Fibroblast of lung (primary cell): ENCODE data around the gene AKAP6. TPM values are rescaled to one million over a fixed set of nuclear protein-coding genes. Genes with fewer than 3 reads are reported as not detected.

Experiments used
- DNase-seq, 2 donors: peaks; one replicate each; pipeline versions ENCODE4 v3.0.0 to v3.0.0-alpha.2; 2010; ENCODE audit warnings: low read depth in 2 of 2
- H2AFZ ChIP-seq: 2 replicates; pipeline ENCODE4 v1.5.1; 2012; ENCODE audit warnings: low read length, control low read depth, inconsistent platforms
- H3K27ac ChIP-seq: 2 replicates; pipeline ENCODE4 v1.5.1; 2011; ENCODE audit warnings: low read length, control low read depth; ENCODE audit not compliant: insufficient read depth
- H3K27me3 ChIP-seq: 2 replicates; pipeline ENCODE4 v1.5.1; 2011; ENCODE audit warnings: mild to moderate bottlenecking, low read length; ENCODE audit not compliant: control insufficient read depth, insufficient read depth
- H3K36me3 ChIP-seq: 2 replicates; pipeline ENCODE4 v1.5.1; 2011; ENCODE audit warnings: low read length; ENCODE audit not compliant: control insufficient read depth, insufficient read depth
- H3K4me1 ChIP-seq: 2 replicates; pipeline ENCODE4 v1.5.1; 2011; ENCODE audit warnings: low read length; ENCODE audit not compliant: control insufficient read depth, insufficient read depth; ENCODE audit errors: extremely low read depth
- H3K4me2 ChIP-seq: 2 replicates; pipeline ENCODE4 v1.5.1; 2011; ENCODE audit warnings: low read length, control low read depth; ENCODE audit not compliant: insufficient read depth; ENCODE audit errors: extremely low read depth
- H3K4me3 ChIP-seq, 4 experiments: fragments of 200-600 bp in 1 of 4; sonication (generic) in 1 of 4; replicated peaks in 1 of 4; 2 replicates each; pipeline ENCODE4 v1.5.1; 2011 to 2016; ENCODE audit warnings: low read length in 4 of 4, low read depth in 3 of 4, mild to moderate bottlenecking in 3 of 4, control low read depth in 2 of 4, inconsistent platforms in 1 of 4, mixed read lengths in 1 of 4; ENCODE audit not compliant: insufficient read depth in 1 of 4; ENCODE audit errors: control extremely low read depth in 1 of 4
- H3K79me2 ChIP-seq: 2 replicates; pipeline ENCODE4 v1.5.1; 2012; ENCODE audit warnings: mild to moderate bottlenecking, low read length, inconsistent platforms; ENCODE audit not compliant: control insufficient read depth, insufficient read depth
- H3K9ac ChIP-seq: 2 replicates; pipeline ENCODE4 v1.5.1; 2011; ENCODE audit warnings: mild to moderate bottlenecking, low read length, control low read depth; ENCODE audit not compliant: insufficient read depth
- H3K9me3 ChIP-seq: 2 replicates; pipeline ENCODE4 v1.5.1; 2012; ENCODE audit warnings: low read depth, low read length; ENCODE audit not compliant: control insufficient read depth, insufficient read depth
- H4K20me1 ChIP-seq: 2 replicates; pipeline ENCODE4 v1.5.1; 2011; ENCODE audit warnings: low read length; ENCODE audit not compliant: control insufficient read depth, insufficient read depth; ENCODE audit errors: extremely low read depth
- CTCF ChIP-seq, 2 donors: IDR thresholded peaks in 1 of 2; conservative IDR thresholded peaks in 1 of 2; 1 replicate in 1 of 2; 2 replicates in 1 of 2; pipeline ENCODE4 v1.5.1; 2011 to 2012; ENCODE audit warnings: low read length in 2 of 2, control low read depth in 1 of 2, inconsistent platforms in 1 of 2, low read depth in 1 of 2, mild to moderate bottlenecking in 1 of 2
- EZH2 ChIP-seq: IDR thresholded peaks from 2 replicates; pipeline ENCODE4 v1.5.1; 2012; ENCODE audit warnings: low read length, control low read depth, mild to moderate bottlenecking; ENCODE audit errors: missing control alignments
- polyA plus RNA-seq, 2 donors: library from polyadenylated mRNA; depleted of rRNA in 1 of 2; stranded (reverse) in 1 of 2; unstranded in 1 of 2; fragments of >200 nt; gene quantifications; 2 replicates each; pipeline ENCODE4 v1.2.1, GENCODE V29; 2011 to 2012; ENCODE audit warnings: missing spikeins in 1 of 2
- total RNA-seq: library from RNA; depleted of rRNA; stranded (reverse); fragments of >200 nt; gene quantifications from 2 replicates; pipeline ENCODE4 v1.2.1, GENCODE V29; 2014

AKAP6 gene
- total and polyA plus RNA-seq, 2 donors (not counting 1 experiment from before 2014, with no cell fraction given), result 3.3 to 10.9 TPM

GRCh38 chr14:32744811-32745445 lies 415.8 kb downstream of the AKAP6 start:
- Histone ChIP-seq H4K20me1 (no peaks in the 10 kb centered on the region), H3K4me1 (no peaks in the 10 kb centered on the region), H3K27me3 (no peaks in the 10 kb centered on the region), H3K27ac (no peak overlapping the region), H3K4me2 (no peak overlapping the region), H3K4me3 (no peak overlapping the region), H3K9ac (no peak overlapping the region), H3K36me3 (no peaks in the 10 kb centered on the region), H3K79me2 (no peaks in the 10 kb centered on the region), H2AFZ (no peak overlapping the region), H3K9me3 (no peaks in the 10 kb centered on the region)
- TF ChIP-seq EZH2 (no peak), CTCF (conservative IDR thresholded peaks at IDR 0.05 in 1 of 2, IDR thresholded peaks at IDR 0.05 in 1 of 2; ENCODE audit: low read depth in 1 of 2, low read length in 2 of 2) (no peak)
- peak in 1 of 2 donors; percentile 34 for DNase-seq

GRCh38 chr14:32754209-32754608 lies 425.1 kb downstream of the AKAP6 start:
- Histone ChIP-seq H4K20me1 (no peaks in the 10 kb centered on the region), H3K79me2 (no peaks in the 10 kb centered on the region), H3K4me2 (no peak overlapping the region), H3K27ac (no peak overlapping the region), H3K4me1 (no peaks in the 10 kb centered on the region), H3K4me3 (no peak overlapping the region), H3K27me3 (no peaks in the 10 kb centered on the region), H2AFZ (no peak overlapping the region), H3K36me3 (no peaks in the 10 kb centered on the region), H3K9ac (no peak overlapping the region), H3K9me3 (no peaks in the 10 kb centered on the region)
- no peak for DNase-seq
- TF ChIP-seq CTCF (conservative IDR thresholded peaks at IDR 0.05 in 1 of 2, IDR thresholded peaks at IDR 0.05 in 1 of 2; ENCODE audit: low read depth in 1 of 2, low read length in 2 of 2) (no peak), EZH2 (no peak)

- Histone ChIP-seq H3K9me3 (no peaks in the 10 kb centered on the region), H3K27ac (no peak overlapping the region), H3K79me2 (no peaks in the 10 kb centered on the region), H3K36me3 (no peaks in the 10 kb centered on the region), H3K9ac (no peak overlapping the region), H4K20me1 (no peaks in the 10 kb centered on the region), H3K4me2 (no peak overlapping the region), H3K4me3 (no peak overlapping the region), H3K4me1 (no peaks in the 10 kb centered on the region), H2AFZ (no peak overlapping the region), H3K27me3 (no peaks in the 10 kb centered on the region)
- TF ChIP-seq EZH2 (no peak), CTCF (conservative IDR thresholded peaks at IDR 0.05 in 1 of 2, IDR thresholded peaks at IDR 0.05 in 1 of 2; ENCODE audit: low read depth in 1 of 2, low read length in 2 of 2) (no peak)
- no peak for DNase-seq
Observed at GRCh38 chr14:32756173-32756572, 427.1 kb downstream of the AKAP6 start.
